Measurements from ENCODE around the gene BTBD1. TPM values are rescaled to one million over a fixed set of nuclear protein-coding genes. Genes with fewer than 3 reads are reported as not detected.

The BTBD1 gene
- polyA plus RNA-seq, 1 of the 3 experiments (the other 2 are of a cell fraction) = 34.4 TPM

- ChIA-PET POLR2A (no interaction called here), CTCF (no interaction called here)
- no peak overlapping the region for H3K4me3 ChIP-seq (ENCODE audit: low read depth in 2 of 2, low read length in 1 of 2)
- H3K4me1 ChIP-seq (ENCODE audit: control insufficient read depth in 1 of 2, insufficient read depth in 2 of 2, low read depth in 1 of 2, low read length in 1 of 2) = peaks cover 0 to 10% of the 10 kb centered on the region in 2 experiments; a peak in 1 of 4 replicates
- no peaks in the 10 kb centered on the region for H3K36me3 ChIP-seq (replicated peaks in 1 of 2; ENCODE audit: control insufficient read depth in 1 of 2, insufficient read depth in 2 of 2, low read length in 1 of 2)
- peaks cover 5% of the 10 kb centered on the region for H3F3A ChIP-seq (replicated peaks; ENCODE audit: insufficient read depth)
- no peaks in the 10 kb centered on the region for H3K79me2 ChIP-seq (ENCODE audit: insufficient read depth)
- WGBS (ENCODE audit: low lambda C conversion rate) = 79% methylated on average over 3 of the region's 3 CpGs
- H4K20me1 ChIP-seq (ENCODE audit: insufficient read depth) = no peaks in the 10 kb centered on the region
- H3K9me3 ChIP-seq = no peaks in the 10 kb centered on the region
- H3K9me2 ChIP-seq = no peaks in the 10 kb centered on the region
- peaks cover 8% of the 10 kb centered on the region; the same call in 1 of the 2 replicates for H3K27me3 ChIP-seq (ENCODE audit: insufficient read depth)
- H2AFZ ChIP-seq (ENCODE audit: low read depth) = no peak overlapping the region
- H3K27ac ChIP-seq (ENCODE audit: low read depth in 2 of 2, low read length in 1 of 2) = no peak overlapping the region
- H3K9ac ChIP-seq = no peak overlapping the region
- TF ChIP-seq TEAD4 (IDR thresholded peaks at IDR 0.05; ENCODE audit: borderline replicate concordance, insufficient read depth) = no peak
- TF ChIP-seq EZH2phosphoT487 (IDR thresholded peaks at IDR 0.05; ENCODE audit: borderline replicate concordance, low read depth) = no peak
- TF ChIP-seq GABPA (IDR thresholded peaks at IDR 0.05; ENCODE audit: low read depth) = no peak
- TF ChIP-seq TCF12 (IDR thresholded peaks at IDR 0.05) = no peak
- no peak for TF ChIP-seq NFIC (IDR thresholded peaks at IDR 0.05; ENCODE audit: borderline replicate concordance)
- TF ChIP-seq SMC3 (IDR thresholded peaks at IDR 0.05; ENCODE audit: low read depth, low read length) = no peak
- TF ChIP-seq, protein P1, sequence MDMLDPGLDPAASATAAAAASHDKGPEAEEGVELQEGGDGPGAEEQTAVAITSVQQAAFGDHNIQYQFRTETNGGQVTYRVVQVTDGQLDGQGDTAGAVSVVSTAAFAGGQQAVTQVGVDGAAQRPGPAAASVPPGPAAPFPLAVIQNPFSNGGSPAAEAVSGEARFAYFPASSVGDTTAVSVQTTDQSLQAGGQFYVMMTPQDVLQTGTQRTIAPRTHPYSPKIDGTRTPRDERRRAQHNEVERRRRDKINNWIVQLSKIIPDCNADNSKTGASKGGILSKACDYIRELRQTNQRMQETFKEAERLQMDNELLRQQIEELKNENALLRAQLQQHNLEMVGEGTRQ (IDR thresholded peaks at IDR 0.05; ENCODE audit: borderline replicate concordance, low read depth, low read length) = no peak
- TF ChIP-seq FOXJ3 (CRISPR knock-in tag; IDR thresholded peaks at IDR 0.05) = no peak
- no peak for TF ChIP-seq TAF1 (IDR thresholded peaks at IDR 0.05; ENCODE audit: borderline replicate concordance, low read depth, low read length)
- no peak for TF ChIP-seq MEF2A (IDR thresholded peaks at IDR 0.05; ENCODE audit: borderline replicate concordance, low read depth)
- no peak for TF ChIP-seq CHD2 (IDR thresholded peaks at IDR 0.05; ENCODE audit: low read length, partially characterized antibody)
- TF ChIP-seq GATA2 (CRISPR knock-in tag; IDR thresholded peaks at IDR 0.05) = no peak
- no peak for TF ChIP-seq MXI1 (IDR thresholded peaks at IDR 0.05; ENCODE audit: low read depth, low read length)
- no peak for TF ChIP-seq FOXM1 (IDR thresholded peaks at IDR 0.05; ENCODE audit: low read depth)
- TF ChIP-seq, protein P2, sequence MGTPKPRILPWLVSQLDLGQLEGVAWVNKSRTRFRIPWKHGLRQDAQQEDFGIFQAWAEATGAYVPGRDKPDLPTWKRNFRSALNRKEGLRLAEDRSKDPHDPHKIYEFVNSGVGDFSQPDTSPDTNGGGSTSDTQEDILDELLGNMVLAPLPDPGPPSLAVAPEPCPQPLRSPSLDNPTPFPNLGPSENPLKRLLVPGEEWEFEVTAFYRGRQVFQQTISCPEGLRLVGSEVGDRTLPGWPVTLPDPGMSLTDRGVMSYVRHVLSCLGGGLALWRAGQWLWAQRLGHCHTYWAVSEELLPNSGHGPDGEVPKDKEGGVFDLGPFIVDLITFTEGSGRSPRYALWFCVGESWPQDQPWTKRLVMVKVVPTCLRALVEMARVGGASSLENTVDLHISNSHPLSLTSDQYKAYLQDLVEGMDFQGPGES (IDR thresholded peaks at IDR 0.05; ENCODE audit: low read depth, low read length) = no peak
- no peak for DNase-seq
- H3K4me2 ChIP-seq = no peak overlapping the region
These were observed 44.1 kb upstream of the BTBD1 start for GRCh38 chr15:83111149-83111548.

DNA sequence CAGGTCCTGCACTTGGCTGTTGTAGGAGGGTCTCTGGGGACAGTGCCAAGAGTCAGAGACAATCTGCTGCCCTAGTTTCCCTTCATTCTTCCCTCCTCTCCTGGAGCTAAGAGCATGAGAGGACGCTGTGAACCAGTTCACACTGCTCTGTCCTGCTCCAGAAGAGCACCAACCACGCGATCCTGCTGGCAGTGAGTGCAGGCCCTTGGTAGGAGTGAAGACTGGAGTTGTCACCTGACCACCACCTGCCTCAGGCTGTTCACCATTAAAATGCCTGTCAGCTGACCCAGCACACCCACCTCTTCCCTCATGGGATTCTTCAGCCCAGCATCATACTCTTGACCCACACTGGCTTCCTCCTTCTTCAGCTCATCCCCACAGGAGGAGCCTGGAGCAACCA is 43.3 kb upstream of the BTBD1 start:
- no peaks in the 10 kb centered on the region for H3K79me2 ChIP-seq (ENCODE audit: insufficient read depth)
- DNase-seq = no peak
- no peaks in the 10 kb centered on the region for H4K20me1 ChIP-seq (ENCODE audit: insufficient read depth)
- no peak overlapping the region for H2AFZ ChIP-seq (ENCODE audit: low read depth)
- no peak overlapping the region for H3K4me3 ChIP-seq (ENCODE audit: low read depth in 2 of 2, low read length in 1 of 2)
- H3F3A ChIP-seq (replicated peaks; ENCODE audit: insufficient read depth) = no peaks in the 10 kb centered on the region
- ChIA-PET CTCF (no interaction called here), POLR2A (no interaction called here)
- peaks cover 0 to 10% of the 10 kb centered on the region in 2 experiments; a peak in 1 of 4 replicates for H3K4me1 ChIP-seq (ENCODE audit: control insufficient read depth in 1 of 2, insufficient read depth in 2 of 2, low read depth in 1 of 2, low read length in 1 of 2)
- H3K4me2 ChIP-seq = no peak overlapping the region
- no peaks in the 10 kb centered on the region for H3K36me3 ChIP-seq (replicated peaks in 1 of 2; ENCODE audit: control insufficient read depth in 1 of 2, insufficient read depth in 2 of 2, low read length in 1 of 2)
- H3K9ac ChIP-seq = no peak overlapping the region
- no peaks in the 10 kb centered on the region for H3K9me3 ChIP-seq
- no peaks in the 10 kb centered on the region for H3K9me2 ChIP-seq
- TF ChIP-seq, protein P3, sequence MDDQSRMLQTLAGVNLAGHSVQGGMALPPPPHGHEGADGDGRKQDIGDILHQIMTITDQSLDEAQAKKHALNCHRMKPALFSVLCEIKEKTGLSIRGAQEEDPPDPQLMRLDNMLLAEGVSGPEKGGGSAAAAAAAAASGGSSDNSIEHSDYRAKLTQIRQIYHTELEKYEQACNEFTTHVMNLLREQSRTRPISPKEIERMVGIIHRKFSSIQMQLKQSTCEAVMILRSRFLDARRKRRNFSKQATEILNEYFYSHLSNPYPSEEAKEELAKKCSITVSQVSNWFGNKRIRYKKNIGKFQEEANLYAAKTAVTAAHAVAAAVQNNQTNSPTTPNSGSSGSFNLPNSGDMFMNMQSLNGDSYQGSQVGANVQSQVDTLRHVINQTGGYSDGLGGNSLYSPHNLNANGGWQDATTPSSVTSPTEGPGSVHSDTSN (IDR thresholded peaks at IDR 0.05) = no peak
- TF ChIP-seq GATA2 (CRISPR knock-in tag; IDR thresholded peaks at IDR 0.05) = no peak
- TF ChIP-seq SMC3 (IDR thresholded peaks at IDR 0.05; ENCODE audit: low read depth, low read length) = no peak
- TF ChIP-seq ELF1 (IDR thresholded peaks at IDR 0.05) = no peak
- TF ChIP-seq, protein P4, sequence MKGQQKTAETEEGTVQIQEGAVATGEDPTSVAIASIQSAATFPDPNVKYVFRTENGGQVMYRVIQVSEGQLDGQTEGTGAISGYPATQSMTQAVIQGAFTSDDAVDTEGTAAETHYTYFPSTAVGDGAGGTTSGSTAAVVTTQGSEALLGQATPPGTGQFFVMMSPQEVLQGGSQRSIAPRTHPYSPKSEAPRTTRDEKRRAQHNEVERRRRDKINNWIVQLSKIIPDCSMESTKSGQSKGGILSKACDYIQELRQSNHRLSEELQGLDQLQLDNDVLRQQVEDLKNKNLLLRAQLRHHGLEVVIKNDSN (IDR thresholded peaks at IDR 0.05; ENCODE audit: borderline replicate concordance, low read depth) = no peak
- no peak overlapping the region for H3K27ac ChIP-seq (ENCODE audit: low read depth in 2 of 2, low read length in 1 of 2)
- 69% methylated on average over 3 of the region's 3 CpGs for WGBS (ENCODE audit: low lambda C conversion rate)
- H3K27me3 ChIP-seq (ENCODE audit: insufficient read depth) = peaks cover 8% of the 10 kb centered on the region; the same call in 1 of the 2 replicates
